Stomach (tissue), 4 donors: ENCODE measurements around the gene PRUNE1.

Experiments used
- CTCF ChIP-seq, 7 experiments: fragments of 450-650 bp in 4 of 7; fragments of 200-600 bp in 3 of 7; sonication (generic) in 3 of 7; IDR thresholded peaks; one replicate each; pipeline ENCODE4 v1.5.1; 2016 to 2019; ENCODE audit warnings: antibody characterized with exemption in 7 of 7, control low read depth in 2 of 7, mild to moderate bottlenecking in 1 of 7
- EP300 ChIP-seq: sonication (generic); formaldehyde crosslinking; IDR thresholded peaks from one replicate; pipeline ENCODE4 v1.6.1; 2017; ENCODE audit warnings: antibody characterized with exemption
- POLR2A ChIP-seq, 4 donors: fragments of 450-650 bp; IDR thresholded peaks; one replicate each; pipeline ENCODE4 v1.6.1; 2016; ENCODE audit warnings: antibody characterized with exemption in 4 of 4, control low read depth in 2 of 4, mild to moderate bottlenecking in 1 of 4, moderate library complexity in 1 of 4
- POLR2AphosphoS5 ChIP-seq, 3 donors: sonication (generic); formaldehyde crosslinking; IDR thresholded peaks; one replicate each; pipeline ENCODE4 v1.6.1; 2016; ENCODE audit warnings: antibody characterized with exemption in 3 of 3

- TF ChIP-seq CTCF (IDR thresholded peaks at IDR 0.05) = no peak
- TF ChIP-seq POLR2AphosphoS5 (IDR thresholded peaks at IDR 0.05) = no peak
- no peak for TF ChIP-seq EP300
- no peak for TF ChIP-seq POLR2A (IDR thresholded peaks at IDR 0.05)
Observed at GRCh38 chr1:150968491-150968890, 39.8 kb upstream of the PRUNE1 start.
